ENCODE measurements around the gene SPTBN4.

Gene SPTBN4

GRCh38 chr19:40570313-40571004 lies 103.7 kb downstream of the SPTBN4 start:
- DNase-seq (ENCODE audit: low spot score) = peak; percentile 100
- in situ Hi-C loops (cut with MboI; ENCODE audit: low pct_unique_long_range_greater_than_20kb, low sequenced_read_pairs, unreplicated experiment) = no loop called here
- TF ChIP-seq, protein P1, sequence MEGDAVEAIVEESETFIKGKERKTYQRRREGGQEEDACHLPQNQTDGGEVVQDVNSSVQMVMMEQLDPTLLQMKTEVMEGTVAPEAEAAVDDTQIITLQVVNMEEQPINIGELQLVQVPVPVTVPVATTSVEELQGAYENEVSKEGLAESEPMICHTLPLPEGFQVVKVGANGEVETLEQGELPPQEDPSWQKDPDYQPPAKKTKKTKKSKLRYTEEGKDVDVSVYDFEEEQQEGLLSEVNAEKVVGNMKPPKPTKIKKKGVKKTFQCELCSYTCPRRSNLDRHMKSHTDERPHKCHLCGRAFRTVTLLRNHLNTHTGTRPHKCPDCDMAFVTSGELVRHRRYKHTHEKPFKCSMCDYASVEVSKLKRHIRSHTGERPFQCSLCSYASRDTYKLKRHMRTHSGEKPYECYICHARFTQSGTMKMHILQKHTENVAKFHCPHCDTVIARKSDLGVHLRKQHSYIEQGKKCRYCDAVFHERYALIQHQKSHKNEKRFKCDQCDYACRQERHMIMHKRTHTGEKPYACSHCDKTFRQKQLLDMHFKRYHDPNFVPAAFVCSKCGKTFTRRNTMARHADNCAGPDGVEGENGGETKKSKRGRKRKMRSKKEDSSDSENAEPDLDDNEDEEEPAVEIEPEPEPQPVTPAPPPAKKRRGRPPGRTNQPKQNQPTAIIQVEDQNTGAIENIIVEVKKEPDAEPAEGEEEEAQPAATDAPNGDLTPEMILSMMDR (IDR thresholded peaks at IDR 0.05; ENCODE audit: extremely low read depth, insufficient read depth, missing control alignments) = peak; percentile 48

DNA sequence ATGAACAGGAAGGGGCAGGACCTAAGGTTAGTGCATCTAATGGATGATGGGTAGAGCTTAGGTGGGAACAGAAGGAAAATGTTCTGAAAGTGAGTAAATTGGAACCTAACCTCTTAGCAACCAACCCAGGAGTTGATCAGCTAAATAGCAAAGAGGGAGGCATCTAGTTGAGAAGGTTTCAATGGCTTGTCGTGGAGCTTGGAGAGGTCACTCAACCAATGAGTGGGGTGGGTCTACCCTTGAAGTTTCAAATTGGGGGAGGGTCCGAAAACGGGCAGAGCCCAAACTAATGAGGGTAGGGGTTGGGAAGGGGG lies 104.2 kb downstream of the SPTBN4 start:
- TF ChIP-seq, protein P1 (IDR thresholded peaks at IDR 0.05; ENCODE audit: extremely low read depth, insufficient read depth, missing control alignments) = no peak
- no peak for DNase-seq (ENCODE audit: low spot score)
- in situ Hi-C loops (cut with MboI; ENCODE audit: low pct_unique_long_range_greater_than_20kb, low sequenced_read_pairs, unreplicated experiment) = no loop called here

GRCh38 chr19:40571831-40572495 lies 105.2 kb downstream of the SPTBN4 start:
- TF ChIP-seq, protein P1 (IDR thresholded peaks at IDR 0.05; ENCODE audit: extremely low read depth, insufficient read depth, missing control alignments) = no peak
- in situ Hi-C loops (cut with MboI; ENCODE audit: low pct_unique_long_range_greater_than_20kb, low sequenced_read_pairs, unreplicated experiment) = no loop called here
- DNase-seq (ENCODE audit: low spot score) = no peak

DNA sequence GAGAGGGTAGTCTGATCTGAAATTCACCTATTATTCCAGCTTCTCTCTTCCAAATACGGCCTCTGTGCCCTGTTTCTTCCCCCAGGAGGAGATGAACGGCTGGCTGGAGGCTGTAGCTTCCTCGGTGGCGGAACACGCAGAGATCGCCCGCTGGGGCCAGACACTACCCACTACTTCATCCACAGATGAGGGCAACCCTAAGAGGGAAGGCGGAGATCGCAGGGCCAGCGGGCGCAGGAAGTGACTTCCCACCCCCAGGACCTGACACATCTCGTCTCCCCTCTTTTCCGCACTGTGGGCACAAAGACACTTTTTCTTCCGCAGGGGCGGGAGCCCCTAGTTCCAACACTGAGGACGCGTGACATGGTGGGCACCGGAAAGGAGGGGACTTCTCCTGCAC lies 108.5 kb downstream of the SPTBN4 start:
- in situ Hi-C loops (cut with MboI; ENCODE audit: low pct_unique_long_range_greater_than_20kb, low sequenced_read_pairs, unreplicated experiment) = no loop called here
- no peak for DNase-seq (ENCODE audit: low spot score)
- TF ChIP-seq, protein P1 (IDR thresholded peaks at IDR 0.05; ENCODE audit: extremely low read depth, insufficient read depth, missing control alignments) = no peak

DNA sequence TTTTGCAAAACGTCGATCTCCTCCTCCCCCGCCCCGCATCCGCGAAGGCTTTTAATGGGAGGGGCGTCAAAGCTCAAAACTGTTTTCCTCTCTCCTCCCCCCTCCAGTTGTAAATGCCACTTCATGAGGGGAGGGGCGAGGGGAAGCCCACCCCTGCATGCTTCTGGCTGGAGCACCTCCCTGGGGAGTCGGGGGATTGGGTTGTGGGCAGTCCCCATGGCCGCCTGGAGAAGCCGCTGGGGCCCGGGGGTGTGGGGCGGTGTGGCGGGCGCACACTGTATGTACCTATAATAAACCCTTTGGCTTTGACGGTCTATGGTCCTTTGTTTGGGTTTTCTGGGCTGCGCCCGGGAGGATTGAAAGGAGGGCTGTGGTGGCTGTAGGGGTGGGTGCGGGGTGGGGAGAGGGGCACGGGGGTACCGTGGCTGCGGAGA lies 109.4 kb downstream of the SPTBN4 start:
- in situ Hi-C loops (cut with MboI; ENCODE audit: low pct_unique_long_range_greater_than_20kb, low sequenced_read_pairs, unreplicated experiment) = no loop called here
- no peak for DNase-seq (ENCODE audit: low spot score)

DNA sequence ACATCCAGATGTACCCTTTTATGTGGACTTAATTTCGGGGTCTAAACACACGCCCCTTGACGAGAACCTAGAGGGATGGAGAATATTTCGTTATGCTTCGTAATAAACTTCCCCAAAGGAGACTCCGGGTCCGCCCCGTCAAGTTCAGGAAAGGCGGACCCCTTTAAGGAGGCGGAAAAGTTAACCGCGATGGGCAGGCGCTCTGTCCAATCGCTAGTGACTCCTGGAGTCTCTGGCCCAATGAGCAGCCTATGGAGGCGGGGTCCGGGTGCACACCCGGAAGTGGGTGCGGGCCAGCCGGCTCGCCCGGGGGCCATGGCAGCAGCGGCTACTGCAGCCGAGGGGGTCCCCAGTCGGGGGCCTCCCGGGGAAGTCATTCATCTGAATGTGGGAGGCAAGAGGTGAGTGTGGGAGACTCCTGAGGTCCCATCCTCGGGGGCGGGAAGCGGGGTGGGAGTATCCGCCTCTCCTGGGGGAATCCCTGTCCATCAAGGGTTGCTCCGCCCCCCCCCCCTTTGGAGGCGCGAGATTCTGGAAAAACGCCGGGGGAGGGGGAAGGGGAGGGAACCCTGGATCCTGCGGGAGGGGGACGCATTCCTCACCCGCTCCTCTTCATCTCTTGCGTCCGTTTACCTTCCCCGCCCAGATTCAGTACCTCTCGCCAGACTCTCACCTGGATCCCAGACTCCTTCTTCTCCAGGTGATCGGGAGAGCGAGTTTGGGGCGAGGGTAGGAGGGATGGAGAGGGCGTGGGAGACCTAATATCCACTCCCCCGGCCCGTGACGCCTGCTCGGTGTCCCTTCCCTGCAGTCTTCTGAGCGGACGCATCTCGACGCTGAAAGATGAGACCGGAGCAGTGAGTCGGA lies 110.0 kb downstream of the SPTBN4 start, which contains the start of gene SHKBP1:
TSS of gene SHKBP1 (plus strand) at position 289 of the 867 bp plus-strand sequence. CDS start at position 316, 27 bp downstream.
- in situ Hi-C loops (cut with MboI; ENCODE audit: low pct_unique_long_range_greater_than_20kb, low sequenced_read_pairs, unreplicated experiment) = no loop called here
- TF ChIP-seq, protein P1 (IDR thresholded peaks at IDR 0.05; ENCODE audit: extremely low read depth, insufficient read depth, missing control alignments) = no peak
- peak; percentile 99 for DNase-seq (ENCODE audit: low spot score)

More for the DNA sequence above, 109.4 kb downstream of the SPTBN4 start:
- TF ChIP-seq, protein P1 (IDR thresholded peaks at IDR 0.05; ENCODE audit: extremely low read depth, insufficient read depth, missing control alignments) = no peak
